ENCODE data around the gene PDE4C.

PDE4C gene

GRCh38 chr19:18225702-18226468 lies at the start of gene PDE4C:
Gene PDE4C (minus strand): TSS chr19:18226438. CDS start chr19:18226415, 23 bp downstream.
- no peak for DNase-seq (ENCODE audit: low spot score)

- peak; percentile 58 for DNase-seq (ENCODE audit: low spot score)
Observed at GRCh38 chr19:18274781-18275356, 48.6 kb upstream of the PDE4C start.

GRCh38 chr19:18274219-18274780 lies 48.1 kb upstream of the PDE4C start, which contains the start of gene IQCN:
Gene IQCN (minus strand): TSS chr19:18274452. CDS start chr19:18269478, 4,974 bp downstream.
- DNase-seq (ENCODE audit: low spot score): no peak

GRCh38 chr19:18273561-18274218 lies 47.5 kb upstream of the PDE4C start:
- peak; percentile 27 for DNase-seq (ENCODE audit: low spot score)

- peak; percentile 53 for DNase-seq (ENCODE audit: low spot score)
Observed at GRCh38 chr19:18271433-18271841, 45.2 kb upstream of the PDE4C start.

- DNase-seq (ENCODE audit: low spot score): no peak
Observed at GRCh38 chr19:18270326-18270725, 44.1 kb upstream of the PDE4C start.

- no peak for DNase-seq (ENCODE audit: low spot score)
Observed at GRCh38 chr19:18269070-18269723, 43.0 kb upstream of the PDE4C start.

- DNase-seq (ENCODE audit: low spot score): no peak
Observed at GRCh38 chr19:18266771-18267686, 40.8 kb upstream of the PDE4C start.

GRCh38 chr19:18265582-18265981 lies 39.3 kb upstream of the PDE4C start:
- DNase-seq (ENCODE audit: low spot score): no peak

- no peak for DNase-seq (ENCODE audit: low spot score)
Observed at GRCh38 chr19:18264971-18265540, 38.8 kb upstream of the PDE4C start.

GRCh38 chr19:18264137-18264854 lies 38.1 kb upstream of the PDE4C start:
- no peak for DNase-seq (ENCODE audit: low spot score)

- no peak for DNase-seq (ENCODE audit: low spot score)
Observed at GRCh38 chr19:18263324-18264136, 37.3 kb upstream of the PDE4C start.

GRCh38 chr19:18262917-18263316 lies 36.7 kb upstream of the PDE4C start:
- DNase-seq (ENCODE audit: low spot score): no peak

- DNase-seq (ENCODE audit: low spot score): no peak
Observed at GRCh38 chr19:18262144-18262543, 35.9 kb upstream of the PDE4C start.

GRCh38 chr19:18261474-18261873 lies 35.2 kb upstream of the PDE4C start:
- DNase-seq (ENCODE audit: low spot score): no peak

- DNase-seq (ENCODE audit: low spot score): no peak
Observed at GRCh38 chr19:18259893-18260292, 33.7 kb upstream of the PDE4C start.

GRCh38 chr19:18257503-18258470 lies 31.5 kb upstream of the PDE4C start:
- DNase-seq (ENCODE audit: low spot score): no peak

All from NAMALWA (cell line).